GM23338 (cell line): ENCODE results near the gene RAB21.

Experiments
- CTCF ChIP-seq, 2 experiments: fragments of 200-600 bp in 1 of 2; sonication (generic) in 1 of 2; conservative IDR thresholded peaks; 2 replicates each; pipeline versions ENCODE4 v1.5.1 to v1.6.1; 2016 to 2017; ENCODE audit warnings: antibody characterized with exemption in 2 of 2, low read depth in 2 of 2, mild to moderate bottlenecking in 2 of 2, moderate library complexity in 1 of 2
- EZH2 ChIP-seq: fragments of 200-600 bp; sonication (generic); IDR thresholded peaks from one replicate; pipeline ENCODE4 v1.8.0; 2017; ENCODE audit warnings: antibody characterized with exemption, mild to moderate bottlenecking, low read depth; ENCODE audit not compliant: unreplicated experiment
- POLR2AphosphoS5 ChIP-seq: IDR thresholded peaks from 2 replicates; pipeline ENCODE4 v1.6.1; 2016; ENCODE audit warnings: antibody characterized with exemption, low read depth
- REST ChIP-seq: IDR thresholded peaks from one replicate; pipeline ENCODE4 v1.6.1; 2018; ENCODE audit warnings: antibody characterized with exemption; ENCODE audit not compliant: unreplicated experiment

GRCh38 chr12:71760471-71760870, 5.8 kb downstream of the RAB21 start:
- TF ChIP-seq POLR2AphosphoS5 (no peak), CTCF (conservative IDR thresholded peaks at IDR 0.05; ENCODE audit: low read depth in 2 of 2) (no peak), REST (no peak), EZH2 (no peak)
